ENCODE measurements around the gene BCAN. TPM values are rescaled to one million over a fixed set of nuclear protein-coding genes. Genes with fewer than 3 reads are reported as not detected.

The BCAN gene
- total RNA-seq, 6 experiments from 2014 or later = not detected

DNA sequence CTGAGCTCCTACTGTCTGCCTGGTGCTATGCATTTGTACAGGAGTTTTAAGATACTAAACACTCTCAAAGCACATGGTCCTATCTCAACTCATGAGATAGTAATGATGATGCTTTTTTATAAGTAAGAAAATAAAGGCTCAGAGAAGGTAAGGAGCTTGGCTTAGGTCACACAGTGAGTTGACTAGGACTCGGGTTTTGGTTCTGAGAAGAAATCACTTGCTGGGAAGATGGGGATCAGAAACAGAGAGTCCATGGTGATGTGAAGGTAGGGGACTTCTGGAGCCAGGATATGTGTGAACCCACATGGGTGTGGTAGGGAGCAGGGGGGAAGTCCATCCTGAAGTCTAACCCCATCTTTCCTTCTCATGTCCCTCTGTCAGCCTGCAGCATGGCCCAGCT lies 3.7 kb downstream of the BCAN start:
- H3K4me3 Mint-ChIP-seq = no peak overlapping the region

DNA sequence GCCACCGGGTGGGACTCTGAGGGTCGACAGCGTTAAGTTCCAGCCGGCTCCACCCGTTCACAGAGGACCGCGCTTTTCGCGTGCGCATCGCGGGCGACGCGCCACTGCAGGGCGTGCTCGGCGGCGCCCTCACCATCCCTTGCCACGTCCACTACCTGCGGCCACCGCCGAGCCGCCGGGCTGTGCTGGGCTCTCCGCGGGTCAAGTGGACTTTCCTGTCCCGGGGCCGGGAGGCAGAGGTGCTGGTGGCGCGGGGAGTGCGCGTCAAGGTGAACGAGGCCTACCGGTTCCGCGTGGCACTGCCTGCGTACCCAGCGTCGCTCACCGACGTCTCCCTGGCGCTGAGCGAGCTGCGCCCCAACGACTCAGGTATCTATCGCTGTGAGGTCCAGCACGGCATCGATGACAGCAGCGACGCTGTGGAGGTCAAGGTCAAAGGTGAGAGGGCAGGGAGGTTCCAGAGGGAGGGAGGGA lies 4.9 kb downstream of the BCAN start:
- Mint-ChIP-seq H3K27me3 (ENCODE audit: insufficient read depth) (peaks cover 66% of the 10 kb centered on the region), H3K9me3 (no peaks in the 10 kb centered on the region), H3K36me3 (ENCODE audit: low read depth) (no peaks in the 10 kb centered on the region), H3K4me1 (ENCODE audit: low read depth) (no peaks in the 10 kb centered on the region), H3K27ac (no peak overlapping the region), H3K4me3 (no peak overlapping the region)
- DNase-seq = no peak
- TF ChIP-seq, protein P1, sequence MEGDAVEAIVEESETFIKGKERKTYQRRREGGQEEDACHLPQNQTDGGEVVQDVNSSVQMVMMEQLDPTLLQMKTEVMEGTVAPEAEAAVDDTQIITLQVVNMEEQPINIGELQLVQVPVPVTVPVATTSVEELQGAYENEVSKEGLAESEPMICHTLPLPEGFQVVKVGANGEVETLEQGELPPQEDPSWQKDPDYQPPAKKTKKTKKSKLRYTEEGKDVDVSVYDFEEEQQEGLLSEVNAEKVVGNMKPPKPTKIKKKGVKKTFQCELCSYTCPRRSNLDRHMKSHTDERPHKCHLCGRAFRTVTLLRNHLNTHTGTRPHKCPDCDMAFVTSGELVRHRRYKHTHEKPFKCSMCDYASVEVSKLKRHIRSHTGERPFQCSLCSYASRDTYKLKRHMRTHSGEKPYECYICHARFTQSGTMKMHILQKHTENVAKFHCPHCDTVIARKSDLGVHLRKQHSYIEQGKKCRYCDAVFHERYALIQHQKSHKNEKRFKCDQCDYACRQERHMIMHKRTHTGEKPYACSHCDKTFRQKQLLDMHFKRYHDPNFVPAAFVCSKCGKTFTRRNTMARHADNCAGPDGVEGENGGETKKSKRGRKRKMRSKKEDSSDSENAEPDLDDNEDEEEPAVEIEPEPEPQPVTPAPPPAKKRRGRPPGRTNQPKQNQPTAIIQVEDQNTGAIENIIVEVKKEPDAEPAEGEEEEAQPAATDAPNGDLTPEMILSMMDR (IDR thresholded peaks at IDR 0.05) = no peak

More for the DNA sequence above, 3.7 kb downstream of the BCAN start:
- H3K27me3 Mint-ChIP-seq (ENCODE audit: insufficient read depth) = peaks cover 70% of the 10 kb centered on the region
- TF ChIP-seq, protein P1 (IDR thresholded peaks at IDR 0.05) = no peak
- H3K27ac Mint-ChIP-seq = no peak overlapping the region
- no peaks in the 10 kb centered on the region for H3K36me3 Mint-ChIP-seq (ENCODE audit: low read depth)
- H3K4me1 Mint-ChIP-seq (ENCODE audit: low read depth) = no peaks in the 10 kb centered on the region
- no peaks in the 10 kb centered on the region for H3K9me3 Mint-ChIP-seq
- DNase-seq = no peak

DNA sequence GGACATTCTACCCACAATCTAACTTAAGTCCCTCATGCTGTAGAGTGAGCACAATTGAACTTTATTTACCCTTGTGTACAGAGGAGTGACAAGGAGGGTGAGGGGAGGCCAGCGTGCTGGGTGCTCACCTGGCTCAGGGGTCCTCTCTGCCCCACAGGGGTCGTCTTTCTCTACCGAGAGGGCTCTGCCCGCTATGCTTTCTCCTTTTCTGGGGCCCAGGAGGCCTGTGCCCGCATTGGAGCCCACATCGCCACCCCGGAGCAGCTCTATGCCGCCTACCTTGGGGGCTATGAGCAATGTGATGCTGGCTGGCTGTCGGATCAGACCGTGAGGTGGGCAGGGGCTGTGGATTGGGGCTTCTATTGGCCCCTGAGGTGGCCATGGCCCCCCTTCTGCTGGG lies 5.4 kb downstream of the BCAN start:
- Mint-ChIP-seq H3K36me3 (ENCODE audit: low read depth) (no peaks in the 10 kb centered on the region), H3K27me3 (ENCODE audit: insufficient read depth) (peaks cover 64% of the 10 kb centered on the region), H3K9me3 (no peaks in the 10 kb centered on the region), H3K27ac (no peak overlapping the region), H3K4me3 (no peak overlapping the region), H3K4me1 (ENCODE audit: low read depth) (no peaks in the 10 kb centered on the region)
- TF ChIP-seq, protein P1 (IDR thresholded peaks at IDR 0.05) = no peak
- DNase-seq = no peak

DNA sequence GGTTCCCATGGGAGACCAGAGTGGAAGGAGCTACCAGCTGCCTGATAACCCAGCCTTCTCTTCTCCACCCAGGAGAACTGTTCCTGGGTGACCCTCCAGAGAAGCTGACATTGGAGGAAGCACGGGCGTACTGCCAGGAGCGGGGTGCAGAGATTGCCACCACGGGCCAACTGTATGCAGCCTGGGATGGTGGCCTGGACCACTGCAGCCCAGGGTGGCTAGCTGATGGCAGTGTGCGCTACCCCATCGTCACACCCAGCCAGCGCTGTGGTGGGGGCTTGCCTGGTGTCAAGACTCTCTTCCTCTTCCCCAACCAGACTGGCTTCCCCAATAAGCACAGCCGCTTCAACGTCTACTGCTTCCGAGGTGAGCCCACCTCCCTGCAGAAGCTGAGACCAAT lies 6.6 kb downstream of the BCAN start:
- Mint-ChIP-seq H3K4me1 (ENCODE audit: low read depth) (no peaks in the 10 kb centered on the region), H3K4me3 (no peak overlapping the region), H3K27me3 (ENCODE audit: insufficient read depth) (peaks cover 60% of the 10 kb centered on the region), H3K9me3 (no peaks in the 10 kb centered on the region), H3K36me3 (ENCODE audit: low read depth) (no peaks in the 10 kb centered on the region), H3K27ac (no peak overlapping the region)
- no peak for DNase-seq
- TF ChIP-seq, protein P1 (IDR thresholded peaks at IDR 0.05) = no peak

DNA sequence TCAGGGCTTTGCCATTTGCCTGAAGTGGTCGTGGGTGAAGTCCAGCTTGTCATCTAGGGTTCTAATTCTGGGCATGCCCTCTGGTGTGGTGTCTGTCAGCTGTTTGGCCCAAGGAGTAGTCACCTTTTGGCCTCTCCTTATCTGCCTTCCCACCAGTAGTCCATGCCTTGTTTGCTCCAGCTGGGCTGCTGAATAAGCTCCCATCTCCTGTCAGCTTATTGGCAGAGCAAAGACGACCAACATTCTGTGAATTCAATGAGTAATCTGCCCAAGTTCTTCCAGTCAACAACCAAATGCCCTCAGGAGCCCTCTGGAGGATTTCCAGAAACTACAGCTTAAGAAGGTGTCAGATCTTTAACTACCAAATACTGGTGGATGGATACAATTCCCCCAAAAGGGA lies 7.0 kb downstream of the BCAN start:
- no peaks in the 10 kb centered on the region for H3K9me3 Mint-ChIP-seq

More for the DNA sequence above, 7.0 kb downstream of the BCAN start:
- Mint-ChIP-seq H3K4me3 (no peak overlapping the region), H3K36me3 (ENCODE audit: low read depth) (no peaks in the 10 kb centered on the region), H3K27me3 (ENCODE audit: insufficient read depth) (peaks cover 59% of the 10 kb centered on the region), H3K27ac (no peak overlapping the region), H3K4me1 (ENCODE audit: low read depth) (no peaks in the 10 kb centered on the region)
- TF ChIP-seq, protein P1 (IDR thresholded peaks at IDR 0.05) = no peak
- no peak for DNase-seq
